Pancreas (tissue), 10 donors: ENCODE data around the gene TMEM247. TPM values are rescaled to one million over a fixed set of nuclear protein-coding genes. Genes with fewer than 3 reads are reported as not detected.

ENCODE experiments used
- ATAC-seq, 4 donors: fragments of 200-7000 bp; cut with Tn5 transposase; one replicate each; pipeline versions ENCODE4 v1.8.0 to v1.9.1; 2020; ENCODE audit warnings: mild to moderate bottlenecking in 4 of 4, moderate library complexity in 4 of 4
- DNase-seq, 6 donors: peaks; one replicate each; pipeline ENCODE4 v3.0.0-alpha.2; 2020
- FAIRE-seq: peaks from 2 replicates; lab custom pipeline; 2012; peaks lifted over from hg19 to GRCh38; lab: Jason Lieb, UNC
- H3K27ac ChIP-seq, 4 donors: fragments of 200-600 bp; sonication (generic); 1 replicate in 3 of 4; 2 replicates in 1 of 4; pipeline versions ENCODE4 v1.5.0 to v1.8.0; 2020
- H3K27me3 ChIP-seq, 4 donors: fragments of 200-600 bp; one replicate each; pipeline ENCODE4 v1.8.0; 2021
- H3K36me3 ChIP-seq, 3 donors: fragments of 200-600 bp; sonication (generic) in 1 of 3; one replicate each; pipeline versions ENCODE4 v1.5.0 to v1.8.0; 2020 to 2021
- H3K4me1 ChIP-seq, 3 donors: fragments of 200-600 bp; one replicate each; pipeline ENCODE4 v1.8.0; 2021
- H3K4me3 ChIP-seq, 4 donors: fragments of 200-600 bp; sonication (generic) in 2 of 4; one replicate each; pipeline versions ENCODE4 v1.5.0 to v1.8.0; 2020 to 2021
- H3K9me3 ChIP-seq, 4 donors: fragments of 200-600 bp; one replicate each; pipeline ENCODE4 v1.8.0; 2021
- CTCF ChIP-seq, 4 donors: fragments of 200-600 bp; sonication (generic) in 3 of 4; IDR thresholded peaks; one replicate each; pipeline versions ENCODE4 v1.5.0 to v1.8.0; 2021; ENCODE audit warnings: antibody characterized with exemption in 4 of 4
- WGBS, 2 donors: extraction: QIAGEN DNeasy Blood & Tissue Kit; methylation state at CpG; one replicate each; pipeline ENCODE4 v1.1.7; 2013; 5-methylcytosine and 5-hydroxymethylcytosine counted together
- intact Hi-C, 3 donors: fragments of 100-400 bp; cut with DNase I; formaldehyde crosslinking; loops; one replicate each; pipeline versions ENCODE4 v1.11.1 to v1.14.2; 2022
- polyA plus RNA-seq, 2 donors: library from polyadenylated mRNA; stranded (reverse); fragments of 200-250 nt; gene quantifications; one replicate each; pipeline ENCODE4 v1.2.3, GENCODE V29; 2013
- total RNA-seq, 6 donors: library from RNA; stranded (reverse); fragmentation: NEBNext Ultra II Directional in 4 of 6; extraction: Animal tissue kit (Norgen Biotek cat#: 25700) in 4 of 6; gene quantifications; one replicate each; pipeline versions ENCODE4 v1.2.1 to v1.2.4, GENCODE V29; 2021 to 2023
- donor health status: healthy with polysubstance abuse.
- donor health status: DM: no; HTN: no; CAD: no; lungs with moderate emphysema.
- donor health status: DM: no; HTN: no; CAD: no.
- donor health status: control.
- donor health status: control.
- donor health status: Bipolar disorder and iron deficiency.
- donor health status: DM: yes; HTN: yes; CAD: no.
- donor health status: DM: no; HTN: no; CAD: no.
- donor health status: DM: no; HTN: no; CAD: no.
- donor health status: DM: yes; HTN: yes; CAD: no.

TMEM247 gene
- total and polyA plus RNA-seq, 8 donors, result not detected

GRCh38 chr2:46502291-46502885, 23.0 kb downstream of the TMEM247 start:
- ATAC-seq, result no peak
- no peak for FAIRE-seq
- Histone ChIP-seq H3K4me1 (peaks cover 0 to 3% (median 0%) of the 10 kb centered on the region in 3 donors), H3K27ac (no peak overlapping the region), H3K9me3 (no peaks in the 10 kb centered on the region), H3K27me3 (no peaks in the 10 kb centered on the region), H3K36me3 (no peaks in the 10 kb centered on the region), H3K4me3 (no peak overlapping the region)
- DNase-seq, result no peak
- WGBS, 2 donors, result 69 to 70% methylated on average over 4 of the region's 4 CpGs
- intact Hi-C loops, result no loop called here
- no peak for TF ChIP-seq CTCF (IDR thresholded peaks at IDR 0.05)

- TF ChIP-seq CTCF (IDR thresholded peaks at IDR 0.05), result no peak
- no peak for DNase-seq
- WGBS, 2 donors, result 80 to 88% methylated on average over 4 of the region's 4 CpGs
- no peak for ATAC-seq
- Histone ChIP-seq H3K27ac (no peak overlapping the region), H3K36me3 (no peaks in the 10 kb centered on the region), H3K27me3 (no peaks in the 10 kb centered on the region), H3K4me3 (no peak overlapping the region), H3K9me3 (no peaks in the 10 kb centered on the region), H3K4me1 (peaks cover 0 to 3% (median 0%) of the 10 kb centered on the region in 3 donors)
- no peak for FAIRE-seq
- intact Hi-C loops, result no loop called here
Observed at GRCh38 chr2:46503686-46504085, 24.3 kb downstream of the TMEM247 start.

GRCh38 chr2:46504221-46504620, 24.9 kb downstream of the TMEM247 start:
- H3K9me3 ChIP-seq, result no peaks in the 10 kb centered on the region
- no peak for ATAC-seq
- no peaks in the 10 kb centered on the region for H3K27me3 ChIP-seq
- no peak overlapping the region for H3K27ac ChIP-seq
- intact Hi-C loops, result no loop called here
- FAIRE-seq, result no peak
- WGBS, 2 donors, result 93 to 100% methylated on average over 2 of the region's 2 CpGs
- no peaks in the 10 kb centered on the region for H3K36me3 ChIP-seq
- H3K4me1 ChIP-seq, result peaks cover 0 to 3% (median 0%) of the 10 kb centered on the region in 3 donors
- DNase-seq, result no peak
- H3K4me3 ChIP-seq, result no peak overlapping the region
- TF ChIP-seq CTCF (IDR thresholded peaks at IDR 0.05), result no peak

- ATAC-seq (no peak), DNase-seq (no peak), FAIRE-seq (no peak)
- Histone ChIP-seq H3K4me3 (no peak overlapping the region), H3K27ac (no peak overlapping the region), H3K36me3 (no peaks in the 10 kb centered on the region), H3K9me3 (no peaks in the 10 kb centered on the region), H3K27me3 (no peaks in the 10 kb centered on the region), H3K4me1 (no peaks in the 10 kb centered on the region)
- no peak for TF ChIP-seq CTCF (IDR thresholded peaks at IDR 0.05)
- WGBS, 2 donors, result 71 to 73% methylated on average over 8 of the region's 8 CpGs
- intact Hi-C loops, result no loop called here
Observed at GRCh38 chr2:46504685-46505471, 25.5 kb downstream of the TMEM247 start.

GRCh38 chr2:46505472-46505783, 26.1 kb downstream of the TMEM247 start:
- FAIRE-seq (no peak), ATAC-seq (no peak), DNase-seq (no peak)
- H3K4me3 ChIP-seq, result no peak overlapping the region
- no peak overlapping the region for H3K27ac ChIP-seq
- no peak for TF ChIP-seq CTCF (IDR thresholded peaks at IDR 0.05)
- 88 to 96% methylated on average over 3 of the region's 3 CpGs for WGBS, 2 donors
- no peaks in the 10 kb centered on the region for H3K27me3 ChIP-seq
- no peaks in the 10 kb centered on the region for H3K36me3 ChIP-seq
- intact Hi-C loops, result no loop called here
- no peaks in the 10 kb centered on the region for H3K4me1 ChIP-seq
- H3K9me3 ChIP-seq, result no peaks in the 10 kb centered on the region
